H1 (cell line): ENCODE measurements around the gene TFF2. TPM values are rescaled to one million over a fixed set of nuclear protein-coding genes. Genes with fewer than 3 reads are reported as not detected.

Experiments used
- ASH2L ChIP-seq: fragments of 200-600, 300-600 bp; sonication (generic); IDR thresholded peaks from one replicate; pipeline ENCODE4 v1.7.1; 2017; ENCODE audit warnings: low read length
- EP300 ChIP-seq, 2 experiments: IDR thresholded peaks; 1 replicate in 1 of 2; 2 replicates in 1 of 2; pipeline ENCODE4 v1.6.1; 2011 to 2012; ENCODE audit warnings: low read depth in 2 of 2, low read length in 2 of 2, mild to moderate bottlenecking in 2 of 2, borderline replicate concordance in 1 of 2, inconsistent platforms in 1 of 2, moderate library complexity in 1 of 2
- MAX ChIP-seq: IDR thresholded peaks from 2 replicates; pipeline ENCODE4 v1.6.1; 2012; ENCODE audit warnings: inconsistent platforms
- SP1 ChIP-seq: IDR thresholded peaks from 2 replicates; pipeline ENCODE4 v1.6.1; 2011; ENCODE audit warnings: low read depth, low read length
- ZNF274 ChIP-seq: IDR thresholded peaks from 2 replicates; pipeline ENCODE4 v1.7.0; 2012; ENCODE audit warnings: low read length, borderline replicate concordance; ENCODE audit errors: extremely low read depth
- polyA plus RNA-seq, 7 experiments: library from polyadenylated mRNA; depleted of rRNA in 3 of 7; stranded (reverse) in 5 of 7; unstranded in 2 of 7; fragments of >200 nt in 5 of 7; fragments of 200-250 nt in 2 of 7; gene quantifications; 1 replicate in 5 of 7; 2 replicates in 1 of 7; 4 replicates in 1 of 7; pipeline versions ENCODE4 v1.2.1 to v1.2.3, GENCODE V29; 2011 to 2013; ENCODE audit warnings: missing spikeins in 2 of 7, mixed read lengths in 2 of 7
- total RNA-seq: library from RNA; stranded (reverse); fragmentation: NEBNext Ultra II Directional; extraction: Animal tissue kit (Norgen Biotek cat#: 25700); gene quantifications from 2 replicates; pipeline ENCODE4 v1.2.1, GENCODE V29; 2021

TFF2 gene
- total and polyA plus RNA-seq, 2 of the 8 experiments (the other 6 are each of a cell fraction or from before 2014, with no cell fraction given), result not detected

- TF ChIP-seq ASH2L (no peak), EP300 (IDR thresholded peaks at IDR 0.05; ENCODE audit: borderline replicate concordance in 1 of 2, low read depth in 2 of 2, low read length in 2 of 2) (no peak), SP1 (no peak), ZNF274 (no peak), MAX (no peak)
- TF ChIP-seq, all 59 proteins: peak for 0
These were observed 52.1 kb downstream of the TFF2 start (continued) for GRCh38 chr21:42298657-42299056.
